H1 (cell line): ENCODE measurements around the gene ARL6IP4. TPM values are rescaled to one million over a fixed set of nuclear protein-coding genes. Genes with fewer than 3 reads are reported as not detected.
A peak's percentile ranks its signal among the peaks of the same experiment; 100 is the strongest.

ENCODE experiments used
- CTCF ChIA-PET: fragments of 300-600 bp; sonication (Branson Sonifier 250); formaldehyde crosslinking; loops from one replicate; lab custom pipeline; 2021; ENCODE audit not compliant: partially characterized antibody; lab: Charles Lee
- POLR2A ChIA-PET: fragments of 300-600 bp; sonication (Branson Sonifier 250); formaldehyde crosslinking; loops from one replicate; lab custom pipeline; 2021; ENCODE audit warnings: inconsistent platforms; ENCODE audit not compliant: partially characterized antibody; lab: Charles Lee
- DNase-seq, 2 experiments: peaks; one replicate each; pipeline versions ENCODE4 v3.0.0 to v3.0.0-alpha.2; 2010 to 2022; ENCODE audit warnings: low spot score in 2 of 2, low read depth in 1 of 2, mixed read lengths in 1 of 2
- FAIRE-seq: peaks from 2 replicates; lab custom pipeline; 2011; peaks lifted over from hg19 to GRCh38; lab: Jason Lieb, UNC
- H2AFZ ChIP-seq: 2 replicates; pipeline ENCODE4 v1.8.1; 2012; ENCODE audit warnings: low read length, inconsistent platforms
- H2AK5ac ChIP-seq: 2 replicates; pipeline ENCODE4 v1.6.1; 2013; ENCODE audit warnings: low read depth, low read length
- H2BK120ac ChIP-seq: replicated peaks from 2 replicates; pipeline ENCODE3; 2013; ENCODE audit warnings: low read depth, low read length, inconsistent platforms
- H2BK12ac ChIP-seq: 2 replicates; pipeline ENCODE4 v1.6.1; 2013; ENCODE audit warnings: low read depth, low read length
- H2BK15ac ChIP-seq: 2 replicates; pipeline ENCODE4 v1.6.1; 2013; ENCODE audit warnings: low read length
- H2BK20ac ChIP-seq: 2 replicates; pipeline ENCODE4 v1.6.1; 2013; ENCODE audit warnings: low read length
- H2BK5ac ChIP-seq: 2 replicates; pipeline ENCODE4 v1.6.1; 2013; ENCODE audit warnings: low read depth, low read length
- H3K14ac ChIP-seq: 2 replicates; pipeline ENCODE4 v1.6.1; 2013; ENCODE audit warnings: inconsistent platforms; ENCODE audit not compliant: insufficient read length
- H3K18ac ChIP-seq: 2 replicates; pipeline ENCODE4 v1.6.1; 2013; ENCODE audit warnings: low read length; ENCODE audit errors: extremely low read depth
- H3K23ac ChIP-seq: 2 replicates; pipeline ENCODE4 v1.6.1; 2013; ENCODE audit warnings: inconsistent platforms; ENCODE audit not compliant: insufficient read length
- H3K23me2 ChIP-seq: 2 replicates; pipeline ENCODE4 v1.6.1; 2013; ENCODE audit warnings: low read depth, low read length
- H3K27ac ChIP-seq: 2 replicates; pipeline ENCODE4 v1.6.1; 2011; ENCODE audit warnings: low read depth, low read length, inconsistent platforms
- H3K27me3 ChIP-seq, 4 experiments: replicated peaks in 1 of 4; 1 replicate in 1 of 4; 2 replicates in 3 of 4; pipeline versions ENCODE4 v1.6.1 to v1.8.1; 2011 to 2013; ENCODE audit warnings: low read length in 3 of 4, mild to moderate bottlenecking in 3 of 4, inconsistent platforms in 2 of 4, mixed read lengths in 2 of 4, moderate library complexity in 1 of 4; ENCODE audit not compliant: control insufficient read depth in 3 of 4, insufficient read depth in 3 of 4; ENCODE audit errors: extremely low read depth in 1 of 4
- H3K36me3 ChIP-seq, 4 experiments: 2 replicates each; pipeline versions ENCODE4 v1.6.1 to v1.8.1; 2011 to 2013; ENCODE audit warnings: mild to moderate bottlenecking in 4 of 4, low read length in 3 of 4, moderate library complexity in 2 of 4, control low read depth in 1 of 4, inconsistent platforms in 1 of 4; ENCODE audit not compliant: insufficient read depth in 4 of 4, control insufficient read depth in 2 of 4
- H3K4ac ChIP-seq: replicated peaks from 2 replicates; pipeline ENCODE3; 2013; ENCODE audit warnings: low read length, low read depth, mixed read lengths, inconsistent platforms; ENCODE audit not compliant: insufficient read length
- H3K4me1 ChIP-seq, 4 experiments: replicated peaks in 1 of 4; 1 replicate in 1 of 4; 2 replicates in 3 of 4; pipeline versions ENCODE4 v1.6.1 to v1.8.1; 2011 to 2013; ENCODE audit warnings: low read length in 3 of 4, inconsistent platforms in 2 of 4, mixed read lengths in 1 of 4; ENCODE audit not compliant: insufficient read depth in 4 of 4, control insufficient read depth in 3 of 4
- H3K4me2 ChIP-seq, 2 experiments: 2 replicates each; pipeline versions ENCODE4 v1.6.1 to v1.8.1; 2011 to 2013; ENCODE audit warnings: low read depth in 2 of 2, low read length in 2 of 2, control low read depth in 1 of 2, inconsistent platforms in 1 of 2, mild to moderate bottlenecking in 1 of 2; ENCODE audit not compliant: insufficient read depth in 1 of 2
- H3K4me3 ChIP-seq, 4 experiments: fragments of 200-600, 300-600 bp in 1 of 4; sonication (generic), shearing (Covaris generic), sonication (Bioruptor Twin) in 1 of 4; 2 replicates each; pipeline versions ENCODE4 v1.5.1 to v1.8.1; 2011 to 2016; ENCODE audit warnings: low read length in 4 of 4, low read depth in 3 of 4, control low read depth in 2 of 4, inconsistent platforms in 2 of 4, mild to moderate bottlenecking in 2 of 4, mixed read lengths in 1 of 4, moderate library complexity in 1 of 4; ENCODE audit not compliant: insufficient read depth in 2 of 4; ENCODE audit errors: extremely low read depth in 1 of 4
- H3K56ac ChIP-seq: replicated peaks from 2 replicates; pipeline ENCODE3; 2013; ENCODE audit warnings: low read depth, mild to moderate bottlenecking, mixed read lengths, low read length, inconsistent platforms; ENCODE audit not compliant: insufficient read length
- H3K79me1 ChIP-seq: 2 replicates; pipeline ENCODE4 v1.6.1; 2013; ENCODE audit warnings: low read depth, low read length, control low read depth
- H3K79me2 ChIP-seq, 2 experiments: 2 replicates each; pipeline versions ENCODE4 v1.6.1 to v1.8.1; 2012 to 2013; ENCODE audit warnings: low read length in 2 of 2, mild to moderate bottlenecking in 2 of 2, inconsistent platforms in 1 of 2; ENCODE audit not compliant: insufficient read depth in 2 of 2, control insufficient read depth in 1 of 2
- H3K9ac ChIP-seq, 4 experiments: replicated peaks in 1 of 4; 1 replicate in 1 of 4; 2 replicates in 3 of 4; pipeline versions ENCODE4 v1.6.1 to v1.8.1; 2011 to 2013; ENCODE audit warnings: low read depth in 3 of 4, low read length in 3 of 4, control low read depth in 2 of 4, mild to moderate bottlenecking in 2 of 4, moderate library complexity in 2 of 4, inconsistent platforms in 1 of 4; ENCODE audit errors: extremely low read depth in 1 of 4
- H3K9me3 ChIP-seq, 2 experiments: 2 replicates each; pipeline versions ENCODE4 v1.6.1 to v1.8.1; 2012 to 2013; ENCODE audit warnings: mild to moderate bottlenecking in 2 of 2, moderate library complexity in 2 of 2, control low read depth in 1 of 2, inconsistent platforms in 1 of 2, low read depth in 1 of 2, low read length in 1 of 2, mixed read lengths in 1 of 2; ENCODE audit not compliant: insufficient read depth in 2 of 2
- H4K20me1 ChIP-seq, 2 experiments: replicated peaks in 1 of 2; 2 replicates each; pipeline versions ENCODE3 to v1.8.1; 2011 to 2013; ENCODE audit warnings: inconsistent platforms in 2 of 2, low read length in 2 of 2, mild to moderate bottlenecking in 1 of 2; ENCODE audit not compliant: insufficient read depth in 2 of 2, control insufficient read depth in 1 of 2
- H4K5ac ChIP-seq: 2 replicates; pipeline ENCODE4 v1.6.1; 2013; ENCODE audit warnings: low read length, low read depth, mixed read lengths, inconsistent platforms; ENCODE audit not compliant: insufficient read length
- H4K8ac ChIP-seq: 2 replicates; pipeline ENCODE4 v1.8.0; 2013; ENCODE audit warnings: mild to moderate bottlenecking, moderate library complexity, low read length, inconsistent platforms; ENCODE audit not compliant: insufficient read depth; ENCODE audit errors: extremely low read depth
- H4K91ac ChIP-seq: replicated peaks from 2 replicates; pipeline ENCODE3; 2013; ENCODE audit warnings: low read length, mixed read lengths, inconsistent platforms; ENCODE audit not compliant: insufficient read length
- BCL11A ChIP-seq, 2 experiments: IDR thresholded peaks; one replicate each; pipeline ENCODE4 v1.6.1; 2011; ENCODE audit warnings: low read depth in 2 of 2, low read length in 2 of 2, mild to moderate bottlenecking in 2 of 2
- CREB1 ChIP-seq: IDR thresholded peaks from 2 replicates; pipeline ENCODE4 v1.6.1; 2012; ENCODE audit warnings: inconsistent platforms
- CTBP2 ChIP-seq: IDR thresholded peaks from 2 replicates; pipeline ENCODE4 v1.7.0; 2011; ENCODE audit warnings: borderline replicate concordance, mild to moderate bottlenecking, moderate library complexity, mixed read lengths, low read length; ENCODE audit not compliant: insufficient read depth, insufficient read length
- KDM1A ChIP-seq: fragments of 200-600, 300-600 bp; sonication (generic); IDR thresholded peaks from 2 replicates; pipeline ENCODE4 v1.7.1; 2016; ENCODE audit warnings: mild to moderate bottlenecking, low read length, borderline replicate concordance
- WGBS, 2 experiments: shearing (Covaris generic) in 1 of 2; methylation state at CpG; one replicate each; pipeline versions ENCODE4 v1.1.6 to v1.1.7; 2013 to 2015; ENCODE audit warnings: low lambda C conversion rate in 2 of 2, mixed read lengths in 2 of 2, inconsistent platforms in 1 of 2, low coverage in 1 of 2, missing lambda C conversion rate in 1 of 2; ENCODE audit not compliant: insufficient replicate concordance in 2 of 2, insufficient coverage in 1 of 2, insufficient read length in 1 of 2; ENCODE audit errors: extremely low coverage in 1 of 2, missing lambda C conversion rate in 1 of 2; 5-methylcytosine and 5-hydroxymethylcytosine counted together
- polyA plus RNA-seq, 7 experiments: library from polyadenylated mRNA; depleted of rRNA in 3 of 7; stranded (reverse) in 5 of 7; unstranded in 2 of 7; fragments of >200 nt in 5 of 7; fragments of 200-250 nt in 2 of 7; gene quantifications; 1 replicate in 5 of 7; 2 replicates in 1 of 7; 4 replicates in 1 of 7; pipeline versions ENCODE4 v1.2.1 to v1.2.3, GENCODE V29; 2011 to 2013; ENCODE audit warnings: missing spikeins in 2 of 7, mixed read lengths in 2 of 7
- total RNA-seq: library from RNA; stranded (reverse); fragmentation: NEBNext Ultra II Directional; extraction: Animal tissue kit (Norgen Biotek cat#: 25700); gene quantifications from 2 replicates; pipeline ENCODE4 v1.2.1, GENCODE V29; 2021

ARL6IP4 gene
- total and polyA plus RNA-seq, 2 of the 8 experiments (the other 6 are each of a cell fraction or from before 2014, with no cell fraction given): 76.4 to 109 TPM

GRCh38 chr12:122960193-122960569, 20.3 kb upstream of the ARL6IP4 start:
- Histone ChIP-seq H3K56ac (no peak overlapping the region), H4K5ac (no peak overlapping the region), H4K20me1 (peaks cover 5 to 12% of the 10 kb centered on the region in 2 experiments), H3K36me3 (peaks cover 0 to 3% (median 0%) of the 10 kb centered on the region in 4 experiments; a peak in 1 of 8 replicates), H3K14ac (no peak overlapping the region), H3K27me3 (no peaks in the 10 kb centered on the region), H3K9ac (no peak overlapping the region), H3K9me3 (no peaks in the 10 kb centered on the region), H2AFZ (no peak overlapping the region), H3K79me1 (no peaks in the 10 kb centered on the region), H3K23ac (no peak overlapping the region), H3K4ac (no peak overlapping the region), H2AK5ac (no peak overlapping the region), H3K4me1 (peaks cover 0 to 5% (median 0%) of the 10 kb centered on the region in 4 experiments; a peak in 1 of 7 replicates), H4K91ac (no peak overlapping the region), H2BK5ac (no peak overlapping the region), H3K4me2 (no peak overlapping the region), H2BK12ac (no peak overlapping the region), H3K18ac (no peak overlapping the region), H2BK15ac (no peak overlapping the region), H4K8ac (no peak overlapping the region), H3K23me2 (no peaks in the 10 kb centered on the region), H3K4me3 (no peak overlapping the region), H3K27ac (no peak overlapping the region), H2BK20ac (no peak overlapping the region), H2BK120ac (no peak overlapping the region), H3K79me2 (no peaks in the 10 kb centered on the region)
- TF ChIP-seq CTBP2 (no peak), BCL11A (IDR thresholded peaks at IDR 0.05; ENCODE audit: low read depth in 2 of 2, low read length in 2 of 2) (no peak), CREB1 (no peak), KDM1A (peak; percentile 71; the same call in 1 of the 2 replicates)
- POLR2A ChIA-PET: interaction anchor here (3.0 kb wide), 1 partner anchor 88 kb away, joined by 7 read pairs; no protein-coding TSS in a partner anchor
- no peak for DNase-seq
- no peak for FAIRE-seq
- WGBS, 2 experiments: 85% methylated on average over 8 of the region's 8 CpGs; no CpG with 5 or more reads in 1 of the 2 experiments
- CTCF ChIA-PET: interaction anchor here (1.2 to 1.6 kb wide), 2 partner anchors 11 to 100 kb away, joined by 4 to 5 read pairs; no protein-coding TSS in a partner anchor
